Suppressor macrophage treated with lipopolysaccharide for 1 hour (primary cell): ENCODE measurements around the gene ALCAM.

ENCODE experiments used
- DNase-seq, 3 donors: peaks; one replicate each; pipeline ENCODE4 v3.0.0-alpha.2; 2020 to 2022

The ALCAM gene

DNA sequence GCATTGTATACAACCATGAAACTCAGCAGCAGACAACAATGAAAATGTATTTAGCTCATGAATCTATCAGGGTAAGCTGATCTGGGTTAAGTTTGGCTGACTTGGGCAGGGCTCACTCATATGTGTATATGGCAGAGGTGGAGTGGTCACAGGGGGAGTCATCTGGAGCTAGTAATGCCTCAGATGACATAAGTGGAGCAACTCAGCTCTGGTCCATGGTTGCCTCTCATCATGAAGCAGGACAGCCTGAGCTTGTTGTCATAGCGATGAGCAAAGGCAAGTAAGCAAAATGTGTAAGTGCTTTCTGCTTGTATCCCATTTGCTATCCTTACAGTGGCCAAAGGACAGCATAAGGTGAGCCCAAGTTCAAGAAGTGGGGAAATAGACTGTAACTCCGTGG, 64.5 kb downstream of the ALCAM start:
- peak in 2 of 3 donors; percentile 30 to 47 for DNase-seq

GRCh38 chr3:105435277-105435676, 68.6 kb downstream of the ALCAM start:
- DNase-seq: no peak

GRCh38 chr3:105436687-105437086, 70.0 kb downstream of the ALCAM start:
- peak in 2 of 3 donors; percentile 37 to 48 for DNase-seq

DNA sequence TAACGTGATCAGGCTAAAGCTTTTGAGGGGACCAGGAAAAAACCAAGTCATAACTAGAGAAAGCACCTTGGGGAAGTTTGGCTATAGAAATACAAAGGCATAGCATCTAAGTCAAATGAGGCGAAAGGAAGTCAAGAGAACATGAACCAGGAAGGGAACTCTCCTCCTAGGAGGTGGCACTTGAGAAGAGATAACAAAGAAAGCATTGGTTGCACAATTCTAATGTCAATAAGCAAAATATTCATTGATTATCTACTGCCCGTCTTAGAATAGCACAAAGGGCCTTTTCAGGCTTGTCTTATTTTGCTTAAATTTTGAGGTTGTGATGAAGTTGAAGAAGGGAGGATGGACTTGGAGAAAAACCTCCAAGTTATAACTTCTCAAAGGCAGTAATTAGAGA, 73.4 kb downstream of the ALCAM start:
- DNase-seq: no peak

DNA sequence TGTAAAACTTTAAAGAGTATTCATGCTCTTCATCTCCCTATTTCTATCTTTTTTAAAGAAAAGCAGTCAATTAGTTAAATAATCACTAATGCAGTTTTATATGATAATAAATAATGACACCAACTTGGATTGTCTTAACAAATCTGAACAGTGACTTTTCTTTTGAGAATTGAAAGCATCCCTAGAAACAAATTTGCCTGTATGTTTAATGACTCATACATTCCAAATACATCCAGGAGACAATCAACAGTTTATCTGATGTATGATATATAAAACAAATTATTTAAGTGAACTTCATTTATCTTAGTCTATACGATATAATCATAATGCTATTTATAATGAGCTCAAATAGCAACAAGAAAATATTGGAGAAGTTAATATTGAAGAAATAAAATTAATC, 78.0 kb downstream of the ALCAM start:
- DNase-seq: no peak

DNA sequence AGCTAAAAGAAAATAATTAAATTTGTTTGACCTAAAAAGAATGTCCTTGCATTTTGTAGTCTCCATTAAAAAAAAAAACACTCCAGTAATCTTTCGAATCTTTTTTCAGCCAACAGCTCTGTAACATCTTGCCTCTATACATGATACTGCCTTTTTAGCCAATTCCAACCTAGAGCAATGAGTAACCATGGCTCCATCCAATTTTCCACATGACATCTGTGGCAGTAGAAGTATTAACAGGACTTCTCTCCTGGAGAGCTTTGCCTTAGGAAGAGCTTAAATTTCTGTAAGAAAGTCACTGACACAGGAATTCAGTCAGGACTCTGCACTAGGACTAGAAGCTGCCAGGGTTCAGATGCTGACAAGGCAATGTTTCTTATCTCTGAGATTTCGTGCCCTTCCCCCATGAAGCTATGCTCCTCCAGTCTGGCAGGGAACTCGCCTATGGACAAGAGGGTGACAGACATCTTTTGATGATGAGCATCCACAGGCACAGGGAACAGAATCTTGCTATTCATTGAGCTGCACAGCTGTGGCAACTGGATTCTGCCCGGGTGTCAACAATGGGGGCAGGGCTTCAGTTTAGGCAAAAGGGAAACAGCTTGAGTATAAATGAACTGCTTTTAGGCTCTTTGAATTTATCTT, 81.8 kb downstream of the ALCAM start:
- DNase-seq: no peak

DNA sequence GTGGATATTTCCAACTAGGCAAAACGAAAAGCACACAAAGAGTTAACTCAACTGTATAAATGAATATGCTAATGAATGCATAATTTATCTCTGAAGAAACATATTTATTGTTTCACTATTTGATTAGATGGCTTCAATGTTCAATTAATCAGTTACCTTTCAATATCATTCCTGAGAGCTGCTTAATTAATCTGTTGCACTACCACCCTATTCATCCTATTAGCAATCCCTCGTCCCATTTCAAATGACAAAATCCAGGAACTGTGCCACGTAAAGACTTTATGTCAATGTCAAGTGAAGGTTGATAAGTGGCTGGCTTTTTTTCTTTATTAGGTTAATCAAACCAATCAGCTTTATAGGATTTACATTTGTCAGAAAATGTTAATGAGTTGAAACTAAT, 82.7 kb downstream of the ALCAM start:
- DNase-seq: no peak

- no peak for DNase-seq
These were observed 89.3 kb downstream of the ALCAM start for GRCh38 chr3:105456017-105456416.

GRCh38 chr3:105458518-105459215, 92.0 kb downstream of the ALCAM start:
- DNase-seq: no peak

GRCh38 chr3:105459566-105460290, 93.0 kb downstream of the ALCAM start:
- DNase-seq: peak in 2 of 3 donors; percentile 60 to 64

GRCh38 chr3:105463620-105464019, 96.9 kb downstream of the ALCAM start:
- DNase-seq: peak in 2 of 3 donors; percentile 52 to 53

DNA sequence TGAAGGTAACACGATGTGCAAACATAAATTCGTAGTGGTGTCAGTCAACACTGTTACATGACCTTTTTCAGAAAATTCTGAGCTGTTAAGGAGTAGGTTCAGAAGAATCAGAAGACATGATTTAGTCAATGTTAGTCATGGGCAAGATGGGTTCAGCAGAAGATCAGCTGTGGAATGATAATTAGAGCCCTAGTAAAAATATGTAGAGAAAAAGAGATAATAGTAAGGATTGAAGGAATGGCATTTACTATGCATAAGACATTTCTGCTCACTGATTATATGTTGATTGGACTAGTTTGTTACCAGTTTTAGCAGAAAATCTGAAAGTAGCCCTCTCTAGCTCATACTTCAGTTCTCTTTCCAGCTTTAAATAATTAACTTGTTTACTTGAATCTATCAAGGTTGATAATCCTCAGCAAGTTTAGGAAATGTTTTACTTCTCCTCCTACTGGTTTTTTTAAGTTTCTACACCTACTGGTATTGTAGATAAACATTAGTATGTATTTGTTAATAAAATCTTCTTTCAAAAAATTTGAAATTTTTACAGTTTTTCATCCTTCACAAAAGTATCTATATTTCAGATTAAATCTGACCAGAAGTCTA, 98.6 kb downstream of the ALCAM start:
- DNase-seq: no peak

- no peak for DNase-seq
These were observed 99.4 kb downstream of the ALCAM start for GRCh38 chr3:105466072-105466471.

DNA sequence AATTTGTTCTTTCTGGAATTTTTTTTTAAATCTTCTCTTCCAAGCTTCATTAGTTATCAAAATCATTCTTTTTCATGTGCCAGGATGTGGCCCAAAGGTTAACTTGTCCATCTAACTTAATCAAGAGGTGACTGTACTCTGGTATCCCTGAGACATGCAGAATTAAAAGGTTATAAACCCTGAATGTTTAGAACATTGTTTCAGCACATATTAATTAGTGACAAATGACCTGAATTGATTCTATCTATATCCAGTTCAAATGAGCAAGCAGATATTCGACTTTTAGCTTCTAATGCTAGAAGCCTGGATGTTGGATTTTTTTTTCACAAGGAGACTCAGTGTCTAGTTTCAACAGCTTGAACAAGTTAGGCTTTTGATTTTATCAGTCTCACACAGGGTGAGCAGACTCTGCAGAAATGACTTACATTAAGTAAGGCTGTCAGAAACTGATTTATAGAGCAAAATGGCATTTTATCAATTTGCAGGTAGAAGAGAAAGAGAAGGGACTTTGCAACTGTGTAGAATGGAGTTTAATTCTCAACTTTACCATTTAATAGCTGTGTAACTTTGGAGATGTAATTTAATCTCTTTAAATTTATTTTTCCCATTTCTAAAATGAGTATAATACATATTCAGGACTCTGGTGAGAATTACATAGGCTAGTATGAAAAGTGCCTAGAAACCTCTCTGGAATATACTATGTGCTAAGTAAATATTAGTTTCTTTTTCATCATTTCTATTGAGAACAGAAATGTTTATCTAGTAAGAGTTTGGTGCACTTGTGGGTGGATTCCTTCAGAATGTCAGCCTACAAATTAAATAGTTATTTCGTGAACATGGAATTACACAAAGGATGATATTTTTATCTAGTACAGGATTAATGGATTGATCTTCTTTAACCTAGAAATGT, 100.0 kb downstream of the ALCAM start:
- DNase-seq: no peak

- DNase-seq: no peak
These were observed 104.1 kb downstream of the ALCAM start for GRCh38 chr3:105470851-105471250.

GRCh38 chr3:105473521-105474223, 107.0 kb downstream of the ALCAM start:
- no peak for DNase-seq

- no peak for DNase-seq
These were observed 114.1 kb downstream of the ALCAM start for GRCh38 chr3:105480768-105481167.

GRCh38 chr3:105483476-105483875, 116.8 kb downstream of the ALCAM start:
- DNase-seq: no peak

DNA sequence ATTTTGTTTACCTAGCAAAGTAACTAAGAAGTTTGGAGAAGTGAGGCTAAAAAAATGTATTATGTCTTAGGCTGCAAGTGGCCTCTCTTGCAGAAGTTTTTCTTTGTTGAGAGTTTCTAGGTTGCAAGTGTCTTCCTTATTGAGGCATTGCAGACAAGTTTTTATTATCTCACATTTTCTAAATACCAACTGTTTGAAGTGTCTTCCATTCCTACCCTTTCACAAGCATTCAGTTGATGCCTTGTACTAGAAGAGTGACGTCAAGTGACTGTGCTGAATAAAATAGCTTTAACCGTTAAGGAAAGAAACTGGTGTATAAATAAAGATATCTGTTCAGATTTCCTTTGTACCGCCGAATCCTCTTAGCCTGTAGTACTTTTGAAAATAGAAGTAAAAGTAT, 123.3 kb downstream of the ALCAM start:
- no peak for DNase-seq

GRCh38 chr3:105493305-105493892, 126.7 kb downstream of the ALCAM start:
- no peak for DNase-seq

DNA sequence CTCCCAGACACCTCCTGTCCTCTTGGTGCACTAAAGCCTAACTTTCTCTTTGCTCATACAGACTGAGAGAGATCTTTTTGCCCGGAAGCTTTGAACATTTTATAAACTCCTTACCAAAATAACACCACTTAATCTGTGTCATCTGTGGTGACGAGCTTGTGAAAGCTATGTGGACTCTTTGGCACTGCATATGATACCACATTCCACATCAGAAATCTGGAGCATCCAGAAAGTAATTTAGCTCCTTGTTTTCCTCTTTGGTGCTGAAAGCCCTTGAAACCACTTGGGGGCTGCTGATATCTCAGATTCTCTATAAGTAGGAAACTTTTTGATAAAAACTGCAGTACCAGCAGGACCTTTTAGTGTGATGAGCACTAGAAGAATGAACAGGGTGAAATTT, 128.3 kb downstream of the ALCAM start:
- no peak for DNase-seq
